ENCODE data around the gene KRTAP21-3.
"Not testable (repeated sequence)": the region's sequence is repeated elsewhere in the genome, so short reads cannot be mapped to it uniquely, and the experiment has no call there.

KRTAP21-3 gene
- 0 reads per million in 9 experiments for total RNA-seq

GRCh38 chr21:30718239-30718909 lies at the start of gene KRTAP21-3:
Gene KRTAP21-3 (minus strand): TSS chr21:30718777. CDS start chr21:30718759, 18 bp downstream.
- DNase-seq (no peak), ATAC-seq (replicated peaks) (no peak)
- Mint-ChIP-seq H3K27ac (no peak within 1 kb of the TSS), H3K9me3 (no peaks in the 10 kb centered on the region), H3K4me3 (no peak within 1 kb of the TSS), H3K4me1 (ENCODE audit: low read depth in 2 of 2) (no peaks in the 10 kb centered on the region), H3K27me3 (no peaks in the 10 kb centered on the region), H3K36me3 (ENCODE audit: insufficient read depth) (no peaks in the 10 kb centered on the region)

DNA sequence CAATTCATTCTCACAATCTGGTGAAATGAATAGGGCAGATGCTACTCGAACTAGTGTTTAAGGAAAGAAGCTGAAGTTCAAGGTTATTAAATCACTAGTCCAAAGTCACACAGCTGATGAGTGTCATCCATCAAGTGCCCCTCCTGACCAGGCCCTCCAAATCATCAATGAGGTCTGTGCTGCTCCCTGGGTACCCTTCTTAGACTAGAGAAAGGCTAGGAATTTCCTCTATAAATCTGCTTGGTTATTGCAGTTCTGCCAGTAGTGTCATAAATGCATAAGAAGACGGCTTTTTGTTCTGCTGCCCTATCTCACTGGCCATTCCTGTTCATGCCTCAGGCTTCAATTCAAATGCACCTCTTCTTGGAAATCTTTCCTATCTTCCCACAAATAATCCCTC lies 42.2 kb upstream of the KRTAP21-3 start:
- H3K27me3 Mint-ChIP-seq: no peaks in the 10 kb centered on the region
- H3K4me1 Mint-ChIP-seq (ENCODE audit: low read depth in 2 of 2): no peaks in the 10 kb centered on the region
- H3K27ac Mint-ChIP-seq: no peak overlapping the region
- H3K36me3 Mint-ChIP-seq (ENCODE audit: insufficient read depth): no peaks in the 10 kb centered on the region
- H3K9me3 Mint-ChIP-seq: peaks cover 0 to 4% of the 10 kb centered on the region in 2 donors
- DNase-seq: no peak
- no peak for ATAC-seq (replicated peaks)
- no peak overlapping the region for H3K4me3 Mint-ChIP-seq

GRCh38 chr21:30758306-30758705 lies 39.7 kb upstream of the KRTAP21-3 start:
- Mint-ChIP-seq H3K27me3 (no peaks in the 10 kb centered on the region), H3K36me3 (ENCODE audit: insufficient read depth) (no peaks in the 10 kb centered on the region), H3K9me3 (peaks cover 0 to 4% of the 10 kb centered on the region in 2 donors), H3K27ac (no peak overlapping the region), H3K4me3 (no peak overlapping the region), H3K4me1 (ENCODE audit: low read depth in 2 of 2) (no peaks in the 10 kb centered on the region)
- ATAC-seq (replicated peaks) (no peak), DNase-seq (no peak)

GRCh38 chr21:30755328-30755727 lies 36.8 kb upstream of the KRTAP21-3 start, which contains the start of gene KRTAP21-1:
Gene KRTAP21-1 (minus strand): TSS chr21:30755428. CDS start chr21:30755378, 50 bp downstream.
- not testable (repeated sequence) for H3K9me3 Mint-ChIP-seq; H3K4me1 Mint-ChIP-seq (ENCODE audit: low read depth in 2 of 2); H3K36me3 Mint-ChIP-seq (ENCODE audit: insufficient read depth); H3K27ac Mint-ChIP-seq; H3K27me3 Mint-ChIP-seq; ATAC-seq (replicated peaks); H3K4me3 Mint-ChIP-seq; DNase-seq

- Mint-ChIP-seq H3K27me3 (no peaks in the 10 kb centered on the region), H3K9me3 (peaks cover 0 to 1% of the 10 kb centered on the region in 2 donors), H3K4me1 (ENCODE audit: low read depth in 2 of 2) (no peaks in the 10 kb centered on the region), H3K27ac (no peak within 1 kb of the TSS), H3K4me3 (no peak within 1 kb of the TSS), H3K36me3 (ENCODE audit: insufficient read depth) (no peaks in the 10 kb centered on the region)
- ATAC-seq (replicated peaks) (no peak), DNase-seq (no peak)
These were observed 28.6 kb upstream of the KRTAP21-3 start, which contains the start of gene KRTAP21-2 for GRCh38 chr21:30747159-30747558. Gene KRTAP21-2 (minus strand): TSS chr21:30747259. CDS start chr21:30747202, 57 bp downstream.

DNA sequence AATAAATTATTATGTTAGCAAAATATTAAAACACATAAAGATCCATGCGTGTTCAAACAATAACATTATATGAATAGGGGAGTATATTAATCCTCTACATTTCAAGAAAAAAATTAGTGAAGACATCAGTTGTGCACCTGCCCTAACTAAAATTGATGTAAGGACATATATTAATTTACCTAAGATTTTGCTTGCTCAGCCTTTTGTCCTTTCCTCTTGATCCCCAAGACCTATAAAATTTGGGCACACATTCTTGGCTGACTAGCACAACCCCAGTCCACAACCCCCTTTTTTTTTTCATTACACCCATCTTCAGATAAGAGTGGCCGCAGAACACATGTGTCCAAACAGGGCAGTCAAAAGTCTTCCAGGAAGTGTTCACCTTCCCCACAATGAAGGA lies 21.9 kb upstream of the KRTAP21-3 start:
- ATAC-seq (replicated peaks): no peak
- H3K4me3 Mint-ChIP-seq: no peak overlapping the region

DNA sequence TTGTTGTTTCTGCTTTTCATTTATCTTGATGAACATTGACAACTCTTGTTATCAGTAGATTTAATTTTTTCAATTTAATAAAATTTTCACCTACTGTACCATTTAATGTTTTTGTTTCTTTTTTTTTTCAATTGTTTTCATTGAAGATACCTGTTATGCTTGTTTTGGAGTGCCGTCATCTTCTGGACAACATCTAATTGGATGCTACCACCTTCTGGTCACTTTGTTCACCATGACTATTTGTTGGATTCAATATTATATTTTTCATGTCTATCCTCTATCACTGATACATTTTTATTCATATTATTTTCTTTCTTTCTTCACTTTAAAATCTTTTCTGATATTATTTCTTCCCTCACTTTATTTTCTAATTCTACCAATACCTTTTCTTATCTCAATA lies 14.4 kb upstream of the KRTAP21-3 start:
- no peaks in the 10 kb centered on the region for H3K36me3 Mint-ChIP-seq (ENCODE audit: insufficient read depth)
- no peak for DNase-seq
- H3K27me3 Mint-ChIP-seq: no peaks in the 10 kb centered on the region
- H3K27ac Mint-ChIP-seq: no peak overlapping the region
- no peak overlapping the region for H3K4me3 Mint-ChIP-seq
- ATAC-seq (replicated peaks): no peak
- H3K4me1 Mint-ChIP-seq (ENCODE audit: low read depth in 2 of 2): no peaks in the 10 kb centered on the region
- H3K9me3 Mint-ChIP-seq: peaks cover 0 to 6% of the 10 kb centered on the region in 2 donors

More for the DNA sequence above, 21.9 kb upstream of the KRTAP21-3 start:
- H3K27ac Mint-ChIP-seq: no peak overlapping the region
- DNase-seq: no peak
- no peaks in the 10 kb centered on the region for H3K4me1 Mint-ChIP-seq (ENCODE audit: low read depth in 2 of 2)
- no peaks in the 10 kb centered on the region for H3K36me3 Mint-ChIP-seq (ENCODE audit: insufficient read depth)
- H3K27me3 Mint-ChIP-seq: no peaks in the 10 kb centered on the region
- H3K9me3 Mint-ChIP-seq: peaks cover 0 to 2% of the 10 kb centered on the region in 2 donors

GRCh38 chr21:30726726-30727125 lies 8.1 kb upstream of the KRTAP21-3 start:
- no peaks in the 10 kb centered on the region for H3K36me3 Mint-ChIP-seq (ENCODE audit: insufficient read depth)
- H3K27me3 Mint-ChIP-seq: no peaks in the 10 kb centered on the region
- no peaks in the 10 kb centered on the region for H3K4me1 Mint-ChIP-seq (ENCODE audit: low read depth in 2 of 2)
- DNase-seq: no peak
- H3K4me3 Mint-ChIP-seq: no peak overlapping the region
- H3K27ac Mint-ChIP-seq: no peak overlapping the region
- H3K9me3 Mint-ChIP-seq: peaks cover 4 to 7% of the 10 kb centered on the region in 2 donors
- ATAC-seq (replicated peaks): no peak

DNA sequence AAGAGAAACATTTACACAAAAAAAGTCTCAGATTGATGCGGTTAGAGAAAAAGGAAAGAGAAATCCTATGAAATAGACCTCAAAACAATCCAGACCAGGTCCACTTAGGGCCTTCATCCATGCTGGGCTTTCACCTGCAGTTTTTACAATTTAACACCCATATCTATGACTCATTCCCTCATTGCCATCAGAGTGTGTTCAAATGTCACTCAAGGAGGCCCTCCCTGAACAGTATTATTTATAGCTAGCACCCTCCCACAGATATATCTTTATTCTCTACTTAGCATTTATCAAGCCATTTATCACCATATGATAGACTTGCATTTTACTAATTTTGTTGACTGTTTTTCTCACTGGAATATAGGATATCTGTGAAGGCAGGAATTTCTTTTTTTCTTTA lies 824 bp upstream of the KRTAP21-3 start:
- H3K9me3 Mint-ChIP-seq: no peaks in the 10 kb centered on the region
- H3K4me1 Mint-ChIP-seq (ENCODE audit: low read depth in 2 of 2): no peaks in the 10 kb centered on the region
- ATAC-seq (replicated peaks) (no peak), DNase-seq (no peak)
- no peak overlapping the region for H3K27ac Mint-ChIP-seq
- H3K27me3 Mint-ChIP-seq: no peaks in the 10 kb centered on the region
- H3K36me3 Mint-ChIP-seq (ENCODE audit: insufficient read depth): no peaks in the 10 kb centered on the region
- H3K4me3 Mint-ChIP-seq: no peak overlapping the region

DNA sequence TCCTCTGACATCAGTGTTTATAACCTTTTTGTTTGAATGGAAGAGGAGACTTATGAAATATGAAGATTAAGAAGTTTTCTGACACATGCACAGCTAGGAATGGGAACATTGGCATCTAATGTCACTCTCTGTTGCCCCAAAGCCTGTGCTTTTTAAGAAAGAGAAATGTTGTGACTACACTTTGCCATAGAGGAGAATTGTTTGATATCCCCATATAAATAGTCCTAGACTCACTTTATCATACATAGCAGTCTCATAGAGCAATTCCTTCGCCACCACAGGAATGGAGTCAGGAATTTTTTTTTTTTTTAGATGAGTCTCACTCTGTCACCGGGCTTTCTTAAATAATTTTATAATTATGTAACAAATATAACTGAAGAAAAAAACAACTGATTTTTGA lies 1.5 kb downstream of the KRTAP21-3 start:
- Mint-ChIP-seq H3K27ac (no peak overlapping the region), H3K9me3 (peaks cover 0 to 2% of the 10 kb centered on the region in 2 donors)

GRCh38 chr21:30714946-30715345 lies 3.6 kb downstream of the KRTAP21-3 start:
- Mint-ChIP-seq H3K36me3 (ENCODE audit: insufficient read depth) (no peaks in the 10 kb centered on the region), H3K27ac (no peak overlapping the region), H3K4me1 (ENCODE audit: low read depth in 2 of 2) (no peaks in the 10 kb centered on the region), H3K4me3 (no peak overlapping the region), H3K9me3 (peaks cover 2 to 5% of the 10 kb centered on the region in 2 donors), H3K27me3 (no peaks in the 10 kb centered on the region)
- no peak for DNase-seq
- ATAC-seq (replicated peaks): no peak

More for the DNA sequence above, 1.5 kb downstream of the KRTAP21-3 start:
- Mint-ChIP-seq H3K4me3 (no peak overlapping the region), H3K4me1 (ENCODE audit: low read depth in 2 of 2) (no peaks in the 10 kb centered on the region), H3K36me3 (ENCODE audit: insufficient read depth) (no peaks in the 10 kb centered on the region), H3K27me3 (no peaks in the 10 kb centered on the region)
- DNase-seq (no peak), ATAC-seq (replicated peaks) (no peak)

DNA sequence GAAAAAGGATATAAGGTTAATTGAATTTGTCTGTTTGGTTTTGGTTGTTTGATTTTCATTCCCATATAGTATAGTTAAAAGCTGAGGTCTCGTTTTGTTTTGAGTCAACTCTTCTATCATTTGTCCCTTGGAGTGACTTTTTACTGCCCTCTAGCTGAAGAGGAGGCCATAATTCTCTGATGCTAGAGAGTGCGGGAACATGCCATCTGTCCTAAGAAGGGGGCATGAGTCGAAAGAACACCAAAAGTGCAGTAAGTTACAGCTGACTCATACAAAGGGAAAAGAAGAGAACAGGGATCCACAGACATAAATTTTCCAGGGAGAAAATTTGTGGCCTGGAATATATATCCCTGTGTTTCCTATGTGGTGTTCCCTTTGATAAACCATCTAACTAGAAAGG lies 4.1 kb downstream of the KRTAP21-3 start:
- ATAC-seq (replicated peaks) (no peak), DNase-seq (no peak)
- H3K4me1 Mint-ChIP-seq (ENCODE audit: low read depth in 2 of 2): no peaks in the 10 kb centered on the region
- H3K4me3 Mint-ChIP-seq: no peak overlapping the region
- H3K9me3 Mint-ChIP-seq: peaks cover 2 to 5% of the 10 kb centered on the region in 2 donors
- no peak overlapping the region for H3K27ac Mint-ChIP-seq
- no peaks in the 10 kb centered on the region for H3K27me3 Mint-ChIP-seq
- H3K36me3 Mint-ChIP-seq (ENCODE audit: insufficient read depth): no peaks in the 10 kb centered on the region

DNA sequence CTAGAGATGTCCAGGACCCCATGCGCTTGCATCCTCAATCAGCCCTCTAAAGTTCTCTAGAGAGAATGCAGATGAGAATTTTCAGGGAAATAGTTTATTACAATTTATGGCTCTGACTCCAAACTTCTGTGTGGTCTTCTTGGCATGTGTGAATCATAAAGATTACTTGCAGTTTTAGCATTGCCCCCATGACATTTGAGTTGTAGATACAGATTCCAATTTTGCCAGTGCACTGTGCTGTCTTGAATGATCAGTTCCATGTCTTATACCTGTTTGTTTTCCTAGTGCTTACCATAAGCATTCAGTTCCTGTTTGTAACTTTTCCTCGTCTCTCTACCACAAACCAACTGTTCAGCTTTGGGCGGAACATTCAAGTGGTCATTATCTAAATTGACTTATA lies 4.8 kb downstream of the KRTAP21-3 start:
- H3K4me3 Mint-ChIP-seq: no peak overlapping the region
- peaks cover 2 to 5% of the 10 kb centered on the region in 2 donors for H3K9me3 Mint-ChIP-seq
- no peaks in the 10 kb centered on the region for H3K4me1 Mint-ChIP-seq (ENCODE audit: low read depth in 2 of 2)
- DNase-seq (no peak), ATAC-seq (replicated peaks) (no peak)
- no peaks in the 10 kb centered on the region for H3K36me3 Mint-ChIP-seq (ENCODE audit: insufficient read depth)
- H3K27me3 Mint-ChIP-seq: no peaks in the 10 kb centered on the region
- H3K27ac Mint-ChIP-seq: no peak overlapping the region

- DNase-seq: no peak
- Mint-ChIP-seq H3K4me3 (no peak overlapping the region), H3K27ac (no peak overlapping the region)
These were observed 8.1 kb downstream of the KRTAP21-3 start for GRCh38 chr21:30710499-30710898.

More at GRCh38 chr21:30710499-30710898, 8.1 kb downstream of the KRTAP21-3 start:
- no peak for ATAC-seq (replicated peaks)
- no peaks in the 10 kb centered on the region for H3K4me1 Mint-ChIP-seq (ENCODE audit: low read depth in 2 of 2)
- H3K27me3 Mint-ChIP-seq: no peaks in the 10 kb centered on the region
- H3K9me3 Mint-ChIP-seq: peaks cover 2 to 5% of the 10 kb centered on the region in 2 donors
- no peaks in the 10 kb centered on the region for H3K36me3 Mint-ChIP-seq (ENCODE audit: insufficient read depth)
